HG03064 (cell line): ENCODE results near the gene CASR.
A peak's percentile ranks its signal among the peaks of the same experiment; 100 is the strongest.

Experiments
- ATAC-seq: cut with Tn5 transposase; IDR thresholded peaks from one replicate; pipeline ENCODE4 v1.9.1; 2021; ENCODE audit warnings: low read depth; ENCODE audit not compliant: unreplicated experiment

CASR gene

DNA sequence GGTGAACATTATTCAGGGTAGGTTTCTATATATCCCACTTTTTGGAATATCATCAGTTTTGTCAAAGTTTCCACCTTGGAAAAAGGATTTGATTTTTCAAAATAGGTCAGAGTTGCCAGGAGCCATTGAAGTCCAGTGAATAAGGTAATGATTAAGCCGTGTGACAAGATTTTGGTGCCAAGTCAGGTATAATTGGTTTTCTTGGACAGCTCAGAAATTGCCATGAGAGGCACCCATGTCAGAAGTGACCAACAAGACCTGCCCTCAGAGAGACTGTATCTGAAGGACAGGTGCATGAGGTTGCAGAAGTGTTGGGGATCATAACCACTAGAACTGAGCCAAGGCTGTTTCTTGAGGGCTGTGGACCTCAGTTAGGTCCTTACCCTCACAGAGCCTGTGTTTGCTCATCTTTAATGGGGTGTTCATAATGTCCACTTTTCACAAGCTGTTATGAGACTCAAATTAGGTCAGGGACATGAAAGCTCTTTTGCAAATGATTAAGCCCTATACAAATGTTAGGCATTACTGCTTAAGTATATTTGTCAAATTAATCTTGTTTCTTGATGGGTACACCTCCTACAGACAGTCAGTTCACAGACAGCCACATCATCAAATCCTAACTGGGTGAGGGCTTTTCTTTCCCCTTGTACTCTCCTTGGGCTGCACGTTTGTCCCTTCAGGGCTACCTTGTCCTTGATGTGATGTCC is 32.3 kb downstream of the CASR start:
- ATAC-seq: no peak

GRCh38 chr3:122217901-122218300 is 34.4 kb downstream of the CASR start:
- ATAC-seq: no peak

DNA sequence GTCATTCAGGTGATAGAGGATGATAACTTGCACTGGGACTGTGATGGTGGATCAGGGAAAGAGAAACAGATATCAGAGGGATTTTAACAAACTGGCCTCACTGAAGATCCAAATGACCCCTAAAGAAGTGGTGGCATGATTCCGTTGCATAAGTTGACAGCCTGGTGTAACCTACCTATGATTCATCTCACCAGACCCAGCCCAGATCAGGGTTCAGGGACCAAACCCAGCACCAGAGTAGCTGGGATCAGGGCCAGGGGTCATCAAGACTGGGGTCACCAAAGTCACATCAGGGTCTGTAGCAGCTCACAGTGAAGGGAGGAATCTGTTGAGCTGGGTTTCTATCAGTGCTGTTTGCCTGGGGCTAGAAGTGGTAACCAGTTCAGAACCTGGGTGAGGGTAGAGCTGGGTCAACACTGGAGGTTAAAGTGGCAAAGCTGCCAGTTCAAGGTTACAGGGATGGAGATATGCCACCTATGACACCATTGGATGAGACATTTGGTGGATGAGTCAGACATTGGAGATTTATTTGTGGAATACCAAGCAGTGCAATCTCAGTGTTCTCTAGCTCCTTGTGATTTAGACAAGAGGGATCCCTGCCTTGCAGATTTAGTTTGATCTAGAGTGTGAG is 35.9 kb downstream of the CASR start:
- ATAC-seq: no peak

DNA sequence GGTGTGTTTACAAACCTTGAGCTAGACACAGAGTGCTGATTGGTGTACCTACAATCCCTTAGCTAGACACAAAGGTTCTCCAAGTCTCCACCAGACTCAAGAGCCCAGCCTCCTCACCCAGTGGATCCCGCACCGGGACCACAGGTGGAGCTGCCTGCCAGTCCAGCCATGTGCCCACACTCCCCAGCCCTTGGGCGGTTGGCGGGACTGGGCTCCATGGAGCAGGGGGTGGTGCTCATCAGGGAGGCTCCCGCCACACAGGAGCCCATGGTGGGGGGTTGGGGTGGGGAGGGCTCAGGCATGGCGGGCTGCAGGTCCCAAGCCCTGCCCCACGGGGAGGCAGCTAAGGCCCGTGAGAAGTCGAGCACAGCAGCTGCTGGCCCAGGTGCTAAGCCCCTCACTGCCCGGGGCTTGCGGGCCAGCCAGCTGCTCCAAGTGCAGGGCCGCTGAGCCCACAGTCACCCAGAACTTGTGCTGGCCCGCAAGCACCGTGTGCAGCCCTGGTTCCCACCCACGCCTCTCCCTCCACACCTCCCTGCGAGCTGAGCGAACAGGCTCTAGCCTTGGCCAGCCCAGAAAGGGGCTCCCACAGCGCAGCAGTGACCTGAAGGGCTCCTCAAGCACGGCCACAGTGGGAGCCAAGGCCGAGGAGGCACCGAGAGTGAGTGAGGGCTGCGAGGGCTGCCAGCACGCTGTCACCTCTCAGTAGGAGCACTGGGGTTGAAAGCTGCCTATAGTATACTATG is 43.7 kb downstream of the CASR start:
- no peak for ATAC-seq

DNA sequence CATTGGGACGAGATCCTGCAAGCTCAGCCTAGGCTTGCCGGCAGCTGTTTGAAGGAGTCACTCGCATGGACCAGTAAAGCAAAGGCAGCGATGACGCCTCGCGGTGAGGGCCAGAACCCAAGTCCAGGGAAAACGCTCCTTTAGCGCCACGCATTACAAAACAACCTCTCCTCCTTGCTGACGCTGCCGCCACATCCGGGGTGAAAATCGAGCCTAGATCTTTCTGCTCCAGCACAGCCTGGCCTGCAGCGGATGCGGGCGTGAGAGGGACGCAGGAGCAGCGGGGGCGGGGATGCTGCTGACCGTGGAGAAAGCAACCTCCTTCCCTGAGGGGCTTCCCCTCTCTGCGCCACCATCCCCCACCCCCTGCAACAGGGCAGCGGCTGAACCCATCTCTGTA is 46.7 kb downstream of the CASR start:
- ATAC-seq: no peak

DNA sequence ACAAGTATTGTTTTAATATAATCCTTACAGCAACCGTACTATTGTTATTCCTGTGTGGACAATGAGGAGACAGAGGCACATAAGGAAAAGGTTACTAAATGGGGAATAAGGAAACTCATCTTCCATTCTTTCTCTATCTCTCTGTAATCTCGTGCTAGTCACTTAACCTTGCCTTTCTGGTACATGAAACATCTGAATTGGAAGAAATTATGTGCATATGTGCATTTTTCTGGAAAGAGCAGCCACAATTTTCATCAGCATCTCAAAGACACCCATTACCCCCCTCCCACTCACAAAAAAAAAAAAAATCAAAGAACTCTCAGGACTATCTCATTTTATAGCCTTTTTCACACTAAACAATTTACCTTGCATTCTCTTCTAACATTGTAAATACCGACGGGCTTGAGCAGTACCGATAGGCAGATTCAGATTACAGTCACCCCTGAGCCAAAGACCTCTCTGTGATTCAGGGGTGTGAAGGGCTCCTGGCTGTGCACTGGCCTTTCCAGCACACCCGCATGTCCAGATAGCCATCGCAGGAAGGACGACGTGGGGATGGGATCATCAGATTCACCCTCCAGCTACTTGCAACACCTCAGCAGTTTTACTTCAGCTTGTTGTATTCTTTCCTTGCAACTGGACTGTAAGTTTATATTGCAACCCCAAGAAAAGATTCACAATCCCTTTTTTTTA is 48.1 kb downstream of the CASR start:
- no peak for ATAC-seq

DNA sequence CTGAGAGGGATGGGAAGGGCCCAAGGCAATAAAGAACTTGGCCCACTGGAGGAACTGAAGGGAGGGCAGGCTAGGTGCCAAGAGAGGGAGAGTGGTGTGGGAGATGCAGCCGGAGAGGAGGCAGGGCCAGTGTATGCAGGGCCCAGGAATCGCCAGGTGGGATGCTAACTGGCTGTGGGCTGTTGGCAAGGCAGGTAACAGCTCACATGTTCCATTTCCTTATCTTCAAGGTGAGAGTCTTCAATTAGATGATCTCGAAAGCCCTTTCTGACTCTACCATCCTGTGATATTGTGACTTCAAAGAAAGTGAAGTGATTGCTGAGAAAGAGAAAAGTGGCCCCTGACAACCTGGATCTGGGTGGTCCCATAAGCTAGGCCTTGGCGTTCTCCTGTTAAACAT is 49.0 kb downstream of the CASR start:
- no peak for ATAC-seq

GRCh38 chr3:122233101-122233952 is 49.9 kb downstream of the CASR start:
- ATAC-seq: peak; percentile 63

DNA sequence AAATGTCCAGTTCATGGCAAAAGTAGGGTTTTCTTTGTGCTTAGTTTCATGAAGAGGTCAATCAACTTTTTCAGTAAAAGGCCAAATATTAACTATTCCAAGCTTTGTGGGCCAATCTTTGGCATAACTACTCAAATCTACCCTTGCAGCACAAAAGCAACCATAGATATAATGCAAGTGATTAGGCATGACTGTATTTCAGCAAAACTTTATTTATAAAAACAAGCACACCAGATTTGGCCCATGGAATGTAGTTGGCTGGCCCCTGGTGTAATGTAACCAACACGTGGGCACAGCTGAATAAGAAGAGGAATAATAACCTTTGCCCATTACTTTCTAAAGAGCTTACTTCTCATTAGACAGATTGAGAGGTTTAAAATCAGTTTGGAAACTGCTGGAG is 50.6 kb downstream of the CASR start:
- no peak for ATAC-seq

- no peak for ATAC-seq
These were observed 51.7 kb downstream of the CASR start for GRCh38 chr3:122235147-122235546.

GRCh38 chr3:122239112-122239511 is 55.6 kb downstream of the CASR start:
- no peak for ATAC-seq

DNA sequence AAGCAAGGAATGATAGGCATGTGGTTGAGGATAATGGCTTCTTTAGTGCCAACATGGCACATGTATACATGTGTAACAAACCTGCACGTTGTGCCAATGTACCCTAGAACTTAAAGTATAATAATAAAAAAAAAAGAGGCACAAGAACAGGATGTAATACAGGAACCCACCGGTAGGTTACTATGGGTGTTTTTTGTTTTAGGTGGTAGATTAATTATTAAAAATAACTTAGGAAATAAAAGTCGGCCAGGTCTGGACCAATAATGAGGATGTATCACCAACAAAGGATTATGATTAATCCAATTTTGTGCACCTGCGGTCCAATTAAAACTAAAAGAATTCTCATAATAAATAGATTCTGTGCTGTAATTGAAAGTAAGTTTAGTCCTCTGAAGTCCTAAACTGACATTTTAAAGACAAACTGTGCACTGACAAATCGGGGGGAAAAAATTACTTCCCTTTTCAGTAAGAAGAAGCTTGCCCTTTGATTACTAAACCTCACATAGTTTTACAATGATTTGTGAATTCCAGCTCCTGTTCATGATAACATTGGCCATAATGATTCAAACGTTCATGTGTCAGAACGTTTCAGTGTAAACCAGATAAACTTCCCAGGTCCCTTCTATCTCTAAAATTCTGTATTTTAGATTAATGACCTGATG is 62.2 kb downstream of the CASR start:
- no peak for ATAC-seq

GRCh38 chr3:122246199-122246598 is 62.7 kb downstream of the CASR start:
- ATAC-seq: no peak

DNA sequence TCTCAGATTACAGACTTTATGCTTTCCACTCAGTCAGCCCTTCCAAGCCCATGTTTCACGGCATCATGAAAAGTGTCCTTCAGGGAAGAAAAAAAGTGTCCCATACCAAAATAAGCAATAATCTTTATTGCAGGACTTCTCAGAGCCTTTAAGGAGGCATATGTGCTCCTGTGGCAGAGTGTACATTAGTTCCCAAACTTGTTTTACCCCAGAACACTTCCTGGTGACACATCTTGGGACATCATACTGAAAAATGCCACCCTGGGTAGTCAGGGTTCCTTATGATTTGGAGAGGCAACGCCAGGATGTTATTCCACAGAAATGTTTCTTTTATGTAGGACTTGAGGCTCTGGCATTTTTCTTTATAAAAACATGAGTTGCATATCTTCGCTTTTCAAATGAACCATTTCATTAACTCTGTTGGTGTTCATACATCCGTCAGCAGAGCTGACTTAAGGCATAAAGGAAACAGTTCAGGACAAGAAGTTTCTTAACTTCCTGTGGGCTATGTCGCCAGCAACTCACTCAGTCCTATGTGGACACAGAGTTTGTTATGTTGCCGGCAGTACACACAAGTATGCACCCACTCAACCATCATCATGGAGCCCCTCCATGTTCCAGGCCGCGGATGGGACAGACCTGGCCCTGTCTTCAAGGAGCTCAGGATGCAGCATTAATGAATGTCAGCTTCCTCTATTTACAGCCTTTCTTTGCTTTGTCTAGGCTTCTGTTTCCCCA is 63.8 kb downstream of the CASR start:
- ATAC-seq: no peak

DNA sequence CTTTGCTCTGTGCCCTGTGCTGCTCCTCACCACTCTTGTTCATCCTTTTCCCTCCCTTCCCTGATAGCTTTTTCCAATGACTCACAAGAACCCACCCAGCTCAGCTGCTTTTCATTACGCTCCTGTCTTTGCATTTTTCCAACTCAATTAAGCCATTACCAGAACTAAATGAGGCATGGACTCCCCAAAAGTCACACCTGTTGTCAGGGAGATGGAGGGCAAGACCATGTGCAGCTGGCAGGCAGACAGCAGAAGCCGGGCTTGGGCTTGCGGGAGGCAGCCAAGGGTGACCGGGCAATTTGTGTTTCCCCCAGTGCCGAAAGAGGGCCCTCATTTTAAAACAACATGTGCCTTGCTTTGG is 64.3 kb downstream of the CASR start:
- ATAC-seq: no peak

GRCh38 chr3:122251428-122251827 is 68.0 kb downstream of the CASR start:
- no peak for ATAC-seq

- ATAC-seq: no peak
These were observed 70.1 kb downstream of the CASR start for GRCh38 chr3:122253581-122253980.

- peak; percentile 69 for ATAC-seq
These were observed 72.4 kb downstream of the CASR start for GRCh38 chr3:122255757-122256439.
